Suprapubic skin (tissue), 4 donors: Measurements from ENCODE around the gene AGAP9. TPM values are rescaled to one million over a fixed set of nuclear protein-coding genes. Genes with fewer than 3 reads are reported as not detected.
"Not testable (repeated sequence)": the region's sequence is repeated elsewhere in the genome, so short reads cannot be mapped to it uniquely, and the experiment has no call there.

ENCODE experiments used
- DNase-seq, 2 donors: peaks; one replicate each; pipeline ENCODE4 v3.0.0-alpha.2; 2019; ENCODE audit warnings: low spot score in 2 of 2
- H3K27ac ChIP-seq: fragments of 200-600 bp; sonication (generic); one replicate; pipeline ENCODE4 v1.5.1; 2019
- H3K27me3 ChIP-seq: fragments of 200-600 bp; sonication (generic); one replicate; pipeline ENCODE4 v1.5.1; 2019
- H3K36me3 ChIP-seq: fragments of 200-600 bp; sonication (generic); one replicate; pipeline ENCODE4 v1.5.1; 2019
- H3K4me1 ChIP-seq: fragments of 200-600 bp; sonication (generic); one replicate; pipeline ENCODE4 v1.5.1; 2019
- H3K4me3 ChIP-seq: fragments of 200-600 bp; sonication (generic); one replicate; pipeline ENCODE4 v1.5.1; 2019; ENCODE audit warnings: mild to moderate bottlenecking
- H3K9me3 ChIP-seq: fragments of 200-600 bp; sonication (generic); one replicate; pipeline ENCODE4 v1.5.1; 2019
- WGBS: methylation state at CpG from one replicate; pipeline ENCODE4 v1.1.5; 2018; 5-methylcytosine and 5-hydroxymethylcytosine counted together
- total RNA-seq, 4 donors: library from RNA; depleted of rRNA; stranded (reverse); fragments of >200 nt; gene quantifications; one replicate each; pipeline ENCODE4 v1.1.0, GENCODE V29; 2016

The AGAP9 gene
- 10 to 100 TPM in 2 of 4 donors, 1 to 10 TPM in 2; 2.7 to 55.4 (median 11.0) TPM for total RNA-seq

DNA sequence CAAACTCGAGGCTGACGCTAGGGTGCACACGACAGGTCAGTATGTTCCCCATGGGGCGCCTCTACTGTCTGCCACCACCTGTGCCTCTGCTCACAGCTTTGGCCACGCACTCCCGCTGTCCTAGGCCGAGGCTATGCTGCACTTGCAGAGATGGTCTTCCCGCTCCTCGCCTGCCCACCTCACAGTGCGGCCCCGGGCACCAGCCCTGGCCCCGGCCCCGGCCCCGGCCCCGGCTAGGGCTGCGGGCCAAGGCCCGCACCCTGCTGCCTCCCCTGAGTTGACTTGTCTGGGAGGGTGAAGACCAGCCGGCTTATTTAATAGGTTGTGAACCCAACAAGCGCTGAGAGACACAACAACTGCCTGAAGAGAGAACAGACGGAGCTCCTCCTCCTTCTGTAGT lies at the start of gene AGAP9:
Gene AGAP9 (minus strand): TSS at position 164 of the 400 bp plus-strand sequence. CDS start 112 bp downstream, at position 52.
- not testable (repeated sequence) for H3K27ac ChIP-seq, H3K9me3 ChIP-seq, H3K4me3 ChIP-seq, DNase-seq, H3K27me3 ChIP-seq, H3K4me1 ChIP-seq, H3K36me3 ChIP-seq
- no CpG with 5 or more reads among the region's 20 CpGs for WGBS

DNA sequence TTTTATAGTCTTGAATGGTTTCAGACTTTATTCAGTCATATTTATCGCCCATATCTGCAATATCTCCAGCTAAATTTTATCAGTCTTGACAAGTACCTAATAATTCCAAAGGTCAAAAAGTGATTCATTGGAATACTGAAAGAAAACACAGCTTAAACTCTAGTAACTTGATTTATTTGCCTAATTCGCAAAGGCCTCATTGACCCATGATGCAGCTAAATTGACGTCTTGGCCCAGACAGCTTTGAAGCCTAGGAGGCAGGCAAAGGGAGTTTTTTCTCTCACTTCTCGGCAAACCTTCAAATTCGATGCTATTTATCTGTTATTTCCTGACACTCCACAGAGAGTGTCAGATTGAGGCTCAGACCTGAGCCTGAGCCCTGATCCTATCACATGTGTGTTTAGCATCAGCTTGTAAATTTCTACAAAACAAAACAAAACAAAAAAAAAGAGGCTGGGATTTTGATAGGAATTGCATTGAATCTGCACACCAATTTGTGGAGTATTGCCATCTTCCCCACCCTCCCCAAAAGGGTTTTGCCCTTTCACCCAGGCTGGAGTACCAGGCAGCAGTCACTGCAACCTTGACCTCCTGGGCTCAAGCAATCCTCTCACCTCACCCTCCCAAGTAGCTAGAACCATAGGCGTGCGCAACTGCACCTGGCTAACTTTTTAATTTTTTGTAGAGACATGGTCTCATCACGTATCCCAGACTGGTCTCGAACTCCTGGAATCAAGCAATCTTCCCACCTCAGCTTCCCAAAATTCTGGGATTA lies 47.9 kb upstream of the AGAP9 start:
- 88% methylated on average over 2 of the region's 9 CpGs for WGBS
- H3K36me3 ChIP-seq, H3K4me1 ChIP-seq, H3K27me3 ChIP-seq, H3K27ac ChIP-seq, DNase-seq, H3K9me3 ChIP-seq, H3K4me3 ChIP-seq: not testable (repeated sequence)

DNA sequence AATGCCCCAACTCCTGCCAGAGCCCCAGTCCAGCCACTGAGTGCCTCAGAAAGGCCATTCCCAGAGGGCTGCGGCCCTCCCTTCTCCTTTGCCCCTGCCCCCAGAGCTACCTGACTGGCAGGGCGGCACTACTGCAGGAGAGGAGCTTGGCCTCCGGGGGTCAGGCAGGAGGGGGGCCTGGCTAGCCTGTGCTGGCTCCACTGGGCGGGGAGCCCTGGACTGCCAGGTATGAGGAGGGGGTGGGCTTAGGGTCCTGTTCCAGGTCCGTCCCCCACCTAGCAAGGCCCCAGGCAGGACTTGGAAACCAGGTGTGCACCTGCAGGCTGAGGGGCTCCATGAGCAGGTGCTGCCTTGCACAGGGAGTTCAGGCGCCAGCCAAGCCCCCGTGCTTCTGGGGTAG lies 43.3 kb upstream of the AGAP9 start:
- not testable (repeated sequence) for H3K4me1 ChIP-seq, H3K4me3 ChIP-seq, H3K27ac ChIP-seq, H3K36me3 ChIP-seq, DNase-seq, H3K9me3 ChIP-seq, H3K27me3 ChIP-seq
- no CpG with 5 or more reads among the region's 7 CpGs for WGBS

GRCh38 chr10:47566108-47566699 lies 42.8 kb upstream of the AGAP9 start:
- not testable (repeated sequence) for DNase-seq, H3K4me3 ChIP-seq, H3K27me3 ChIP-seq, H3K36me3 ChIP-seq, H3K27ac ChIP-seq, H3K9me3 ChIP-seq, H3K4me1 ChIP-seq
- WGBS: 81% methylated on average over 16 of the region's 18 CpGs

GRCh38 chr10:47565517-47565920 lies 42.1 kb upstream of the AGAP9 start:
- not testable (repeated sequence) for H3K27ac ChIP-seq, DNase-seq, H3K27me3 ChIP-seq, H3K36me3 ChIP-seq, H3K4me1 ChIP-seq, H3K9me3 ChIP-seq
- peak overlapping the region; percentile 11 for H3K4me3 ChIP-seq
- WGBS: no CpG with 5 or more reads among the region's 47 CpGs

DNA sequence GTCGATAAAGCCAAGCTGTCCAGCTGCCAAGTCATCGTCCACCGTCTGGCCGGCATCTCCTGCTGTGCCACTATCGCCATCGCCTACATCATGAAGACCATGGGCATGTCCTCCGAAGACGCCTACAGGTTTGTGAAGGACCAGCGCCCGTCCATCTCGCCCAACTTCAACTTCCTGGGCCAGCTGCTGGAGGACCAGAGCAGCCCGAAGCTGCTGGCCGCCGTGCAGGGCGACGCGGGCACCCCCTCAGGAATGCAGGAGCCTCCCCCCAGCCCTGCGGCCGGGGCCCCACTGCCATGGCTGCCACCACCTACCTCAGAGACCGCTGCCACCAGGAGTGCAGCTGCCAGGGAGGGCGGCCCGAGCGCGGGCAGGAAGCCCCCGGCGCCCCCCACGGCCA lies 41.5 kb upstream of the AGAP9 start:
- not testable (repeated sequence) for H3K4me3 ChIP-seq, DNase-seq, H3K9me3 ChIP-seq, H3K4me1 ChIP-seq, H3K27me3 ChIP-seq, H3K27ac ChIP-seq, H3K36me3 ChIP-seq
- WGBS: no CpG with 5 or more reads among the region's 27 CpGs

GRCh38 chr10:47564318-47564717 lies 40.9 kb upstream of the AGAP9 start:
- not testable (repeated sequence) for H3K27me3 ChIP-seq, H3K36me3 ChIP-seq

DNA sequence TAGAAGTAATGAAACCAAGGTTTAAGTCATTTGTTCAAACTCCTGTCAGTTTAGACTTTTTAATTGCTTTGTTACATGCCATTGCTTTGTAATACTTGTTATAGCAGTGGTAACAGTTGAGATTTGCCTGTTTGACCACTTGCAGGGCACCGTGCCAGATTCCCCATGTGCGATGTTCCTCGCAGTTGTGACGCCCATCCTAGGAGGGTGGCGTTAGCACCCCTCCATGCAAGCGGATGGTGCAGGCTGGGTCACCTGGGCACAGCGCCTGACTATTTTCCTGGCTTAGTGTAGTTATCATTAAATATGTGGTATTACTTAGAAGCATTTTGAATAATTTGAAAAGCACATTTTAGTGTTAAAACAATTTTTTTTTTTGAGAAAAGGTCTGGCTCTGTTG lies 37.0 kb upstream of the AGAP9 start:
- WGBS: 27% methylated on average over 7 of the region's 7 CpGs
- H3K27me3 ChIP-seq, H3K9me3 ChIP-seq, H3K36me3 ChIP-seq, DNase-seq, H3K4me3 ChIP-seq, H3K27ac ChIP-seq, H3K4me1 ChIP-seq: not testable (repeated sequence)

More at GRCh38 chr10:47564318-47564717, 40.9 kb upstream of the AGAP9 start:
- WGBS: 100% methylated on average over 1 of the region's 16 CpGs
- DNase-seq, H3K27ac ChIP-seq, H3K4me3 ChIP-seq, H3K4me1 ChIP-seq, H3K9me3 ChIP-seq: not testable (repeated sequence)

- H3K4me1 ChIP-seq, H3K27me3 ChIP-seq, H3K27ac ChIP-seq, H3K9me3 ChIP-seq, DNase-seq, H3K4me3 ChIP-seq, H3K36me3 ChIP-seq: not testable (repeated sequence)
- WGBS: no CpG with 5 or more reads among the region's 1 CpG
Observed at GRCh38 chr10:47559718-47560308, 36.4 kb upstream of the AGAP9 start.

DNA sequence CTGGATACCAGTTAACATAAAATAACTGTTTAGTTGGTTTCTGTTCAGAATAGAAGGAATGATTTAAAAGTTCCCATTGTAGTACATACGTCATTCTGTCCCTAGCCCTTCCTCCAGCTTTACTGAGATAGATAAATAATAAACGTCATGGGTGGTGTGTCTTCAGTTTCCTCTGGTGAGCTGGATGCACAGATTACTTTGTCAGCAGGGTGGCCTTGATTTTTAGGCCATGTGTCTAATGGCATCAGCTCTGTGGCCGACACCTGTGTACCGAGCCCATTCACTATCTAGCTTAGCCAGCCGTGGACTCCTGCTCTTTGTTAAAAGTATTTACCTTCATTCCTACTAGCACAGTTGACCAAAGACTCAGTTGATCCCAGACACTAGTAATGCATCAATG lies 34.7 kb upstream of the AGAP9 start:
- H3K27ac ChIP-seq: peak overlapping the region; percentile 29
- not testable (repeated sequence) for H3K36me3 ChIP-seq, H3K4me1 ChIP-seq, H3K9me3 ChIP-seq, H3K27me3 ChIP-seq, DNase-seq, H3K4me3 ChIP-seq
- WGBS: 68% methylated on average over 5 of the region's 5 CpGs

DNA sequence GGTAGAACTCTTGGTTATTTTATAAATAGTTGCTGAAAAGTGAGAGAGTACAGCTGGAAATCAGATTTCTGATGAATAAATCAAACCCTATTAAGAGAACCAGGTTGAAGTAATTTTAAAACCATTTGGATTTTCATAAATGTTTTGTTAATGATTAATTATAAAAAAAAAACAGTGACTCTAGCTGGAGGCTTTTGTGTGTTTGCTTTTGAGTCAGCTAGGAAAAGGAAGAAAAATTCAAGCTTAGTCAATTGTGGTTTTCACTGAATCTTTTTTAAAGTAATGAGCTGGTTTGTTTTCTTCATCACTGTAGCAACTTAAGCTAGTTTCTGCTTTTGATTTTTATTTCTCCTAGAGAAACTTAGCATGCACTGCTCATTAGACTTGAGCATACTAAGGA lies 34.2 kb upstream of the AGAP9 start:
- H3K36me3 ChIP-seq, H3K4me1 ChIP-seq, H3K27me3 ChIP-seq, H3K9me3 ChIP-seq, DNase-seq, H3K4me3 ChIP-seq, H3K27ac ChIP-seq: not testable (repeated sequence)

GRCh38 chr10:47555334-47555733 lies 31.9 kb upstream of the AGAP9 start:
- H3K27ac ChIP-seq, H3K27me3 ChIP-seq, H3K4me3 ChIP-seq, DNase-seq, H3K4me1 ChIP-seq, H3K36me3 ChIP-seq, H3K9me3 ChIP-seq: not testable (repeated sequence)
- WGBS: 90% methylated on average over 2 of the region's 2 CpGs

GRCh38 chr10:47554552-47554951 lies 31.1 kb upstream of the AGAP9 start:
- DNase-seq: not testable (repeated sequence)

DNA sequence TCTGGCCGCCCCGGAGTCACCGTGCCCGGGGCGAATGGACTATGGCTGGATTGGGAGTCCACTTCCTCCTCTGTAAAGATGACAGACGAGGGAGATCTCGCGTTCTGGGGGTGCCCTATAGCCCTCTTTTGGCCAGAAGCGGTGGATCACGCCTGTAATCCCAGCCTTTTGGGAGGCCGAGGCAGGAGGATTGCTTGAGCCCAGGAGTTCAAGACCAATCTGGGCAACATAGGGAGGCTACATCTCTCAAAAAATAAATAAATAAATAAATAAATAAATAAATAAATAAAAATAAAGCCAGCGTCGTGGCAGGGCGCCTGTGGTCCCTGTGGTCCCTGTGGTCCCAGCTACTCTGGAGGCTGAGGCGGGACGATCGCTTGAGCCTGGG lies 30.4 kb upstream of the AGAP9 start:
- not testable (repeated sequence) for H3K4me1 ChIP-seq, DNase-seq, H3K27me3 ChIP-seq, H3K36me3 ChIP-seq, H3K9me3 ChIP-seq
- peak overlapping the region; percentile 92 for H3K27ac ChIP-seq
- peak overlapping the region; percentile 71 for H3K4me3 ChIP-seq
- 40% methylated on average over 9 of the region's 17 CpGs for WGBS

More at GRCh38 chr10:47554552-47554951, 31.1 kb upstream of the AGAP9 start:
- not testable (repeated sequence) for H3K27ac ChIP-seq, H3K4me1 ChIP-seq, H3K27me3 ChIP-seq, H3K9me3 ChIP-seq, H3K36me3 ChIP-seq, H3K4me3 ChIP-seq
- WGBS: 60% methylated on average over 3 of the region's 6 CpGs
